Fibroblast of pulmonary artery (primary cell): ENCODE measurements around the gene OSBPL6.

Source experiments
- DNase-seq: peaks from one replicate; pipeline ENCODE4 v3.0.0-alpha.2; 2010; ENCODE audit warnings: low read depth
- H3K4me3 ChIP-seq: replicated peaks from 2 replicates; pipeline ENCODE4 v1.5.1; 2011; ENCODE audit warnings: low read depth, mild to moderate bottlenecking, control low read depth, low read length, moderate library complexity
- TF ChIP-seq, protein P1 (sequence below): IDR thresholded peaks from 2 replicates; pipeline ENCODE4 v1.5.1; 2011; ENCODE audit warnings: mild to moderate bottlenecking, control low read depth, low read length, inconsistent platforms; ENCODE audit errors: missing control alignments

The OSBPL6 gene

DNA sequence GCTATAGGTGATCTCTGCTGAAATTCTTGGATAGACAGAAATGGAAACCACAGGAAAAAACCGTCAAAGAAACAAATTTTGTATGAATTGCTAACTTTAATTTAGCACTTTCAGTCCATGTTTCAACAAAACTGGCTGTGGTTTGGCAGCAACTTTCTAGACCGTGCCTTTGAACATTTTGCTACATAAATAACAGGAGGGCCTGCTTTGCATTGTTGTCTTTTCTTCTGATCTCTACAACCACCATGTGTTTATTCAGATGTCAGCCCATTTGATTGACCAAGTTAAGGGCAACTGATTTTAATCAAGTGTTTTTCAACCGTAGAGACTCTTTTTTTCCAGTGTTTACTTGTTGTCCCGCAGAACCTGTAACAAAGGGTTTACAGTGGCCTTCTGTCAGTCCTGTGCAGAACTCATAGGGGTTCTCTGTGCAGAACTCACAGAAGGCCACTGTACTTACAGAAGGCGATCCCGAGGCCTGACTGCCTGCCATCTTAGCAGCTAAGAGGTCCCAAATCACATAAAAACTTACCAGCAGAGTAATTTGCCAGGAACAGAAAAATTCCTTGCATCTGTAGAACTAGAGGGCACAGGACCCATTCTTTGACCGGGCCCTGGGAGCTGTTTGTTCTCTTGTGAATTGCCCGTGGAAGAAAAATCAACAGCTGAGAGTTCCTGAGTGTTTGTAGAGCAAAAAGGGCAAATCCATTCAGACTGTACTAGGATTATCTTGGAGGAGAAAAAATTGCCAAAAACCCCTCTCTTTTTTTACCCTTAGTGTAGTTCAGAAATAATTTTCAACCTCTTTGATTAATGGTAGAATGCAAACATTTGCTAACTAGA, 136.1 kb downstream of the OSBPL6 start:
- no peak overlapping the region for H3K4me3 ChIP-seq
- TF ChIP-seq, protein P1, sequence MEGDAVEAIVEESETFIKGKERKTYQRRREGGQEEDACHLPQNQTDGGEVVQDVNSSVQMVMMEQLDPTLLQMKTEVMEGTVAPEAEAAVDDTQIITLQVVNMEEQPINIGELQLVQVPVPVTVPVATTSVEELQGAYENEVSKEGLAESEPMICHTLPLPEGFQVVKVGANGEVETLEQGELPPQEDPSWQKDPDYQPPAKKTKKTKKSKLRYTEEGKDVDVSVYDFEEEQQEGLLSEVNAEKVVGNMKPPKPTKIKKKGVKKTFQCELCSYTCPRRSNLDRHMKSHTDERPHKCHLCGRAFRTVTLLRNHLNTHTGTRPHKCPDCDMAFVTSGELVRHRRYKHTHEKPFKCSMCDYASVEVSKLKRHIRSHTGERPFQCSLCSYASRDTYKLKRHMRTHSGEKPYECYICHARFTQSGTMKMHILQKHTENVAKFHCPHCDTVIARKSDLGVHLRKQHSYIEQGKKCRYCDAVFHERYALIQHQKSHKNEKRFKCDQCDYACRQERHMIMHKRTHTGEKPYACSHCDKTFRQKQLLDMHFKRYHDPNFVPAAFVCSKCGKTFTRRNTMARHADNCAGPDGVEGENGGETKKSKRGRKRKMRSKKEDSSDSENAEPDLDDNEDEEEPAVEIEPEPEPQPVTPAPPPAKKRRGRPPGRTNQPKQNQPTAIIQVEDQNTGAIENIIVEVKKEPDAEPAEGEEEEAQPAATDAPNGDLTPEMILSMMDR: no peak
- DNase-seq: no peak

DNA sequence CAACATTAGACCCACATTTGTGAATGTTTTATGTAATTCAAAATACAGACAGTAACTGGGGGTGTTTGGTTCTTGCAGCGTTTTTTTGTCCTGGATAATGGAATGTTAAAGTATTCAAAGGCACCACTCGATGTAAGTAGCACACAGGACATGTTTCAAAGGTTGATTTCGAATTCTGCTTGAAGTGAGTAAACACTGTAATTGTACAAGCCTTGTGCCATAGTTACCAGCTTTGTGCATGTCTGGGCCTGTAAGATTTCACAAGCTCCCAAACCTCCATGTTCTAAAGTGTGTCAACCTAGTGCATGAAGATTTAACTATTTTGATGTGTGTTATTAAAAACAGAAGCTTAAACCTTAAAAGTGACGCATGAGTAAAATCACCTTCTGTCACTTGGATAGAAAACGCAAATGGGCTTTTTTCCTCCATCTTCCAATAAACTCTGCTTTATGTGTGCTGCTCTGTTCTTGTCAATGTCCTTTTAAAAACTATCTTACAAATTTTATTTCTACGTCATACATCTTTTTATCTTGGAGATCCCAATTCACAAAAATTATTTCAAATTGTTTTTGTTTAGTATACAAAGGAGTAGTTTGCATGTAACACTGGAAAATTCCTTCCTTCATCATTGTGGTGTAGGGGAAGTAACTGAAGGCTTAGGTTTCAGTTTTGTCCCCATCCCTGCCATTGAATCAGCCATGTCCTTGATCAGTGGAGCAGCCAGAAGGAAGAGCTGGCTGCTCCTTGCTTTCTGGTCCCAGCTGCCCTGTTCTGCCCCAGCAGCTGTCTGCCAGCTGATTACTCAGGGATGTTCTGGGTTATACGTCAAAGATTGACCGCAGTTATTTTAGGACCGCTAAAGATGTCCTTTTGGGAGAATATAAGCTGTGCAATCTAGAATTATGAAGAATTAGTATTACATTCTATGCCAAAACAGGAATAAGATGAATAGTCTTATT, 137.4 kb downstream of the OSBPL6 start:
- no peak overlapping the region for H3K4me3 ChIP-seq
- DNase-seq: no peak
- TF ChIP-seq, protein P1: no peak

DNA sequence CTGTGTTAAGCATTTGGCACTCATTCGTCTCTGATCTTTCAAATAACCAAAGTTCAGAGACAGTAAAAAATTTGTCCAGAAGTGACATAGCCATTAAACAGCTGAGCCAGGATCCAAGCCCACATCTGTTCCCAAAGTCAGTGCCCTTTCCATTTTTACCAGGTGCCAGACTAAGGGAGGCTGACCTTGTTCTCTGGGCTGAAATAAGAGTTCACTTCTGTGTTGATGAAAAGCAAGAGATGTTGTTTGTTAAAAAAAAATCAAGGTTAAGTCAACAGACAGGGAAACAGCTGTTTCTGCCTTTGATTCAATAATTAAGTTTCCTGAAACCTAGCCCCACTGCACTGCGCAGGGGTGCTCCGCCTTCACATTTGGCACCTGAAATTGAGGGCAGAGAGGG, 139.5 kb downstream of the OSBPL6 start:
- TF ChIP-seq, protein P1: no peak
- DNase-seq: no peak
- no peak overlapping the region for H3K4me3 ChIP-seq

DNA sequence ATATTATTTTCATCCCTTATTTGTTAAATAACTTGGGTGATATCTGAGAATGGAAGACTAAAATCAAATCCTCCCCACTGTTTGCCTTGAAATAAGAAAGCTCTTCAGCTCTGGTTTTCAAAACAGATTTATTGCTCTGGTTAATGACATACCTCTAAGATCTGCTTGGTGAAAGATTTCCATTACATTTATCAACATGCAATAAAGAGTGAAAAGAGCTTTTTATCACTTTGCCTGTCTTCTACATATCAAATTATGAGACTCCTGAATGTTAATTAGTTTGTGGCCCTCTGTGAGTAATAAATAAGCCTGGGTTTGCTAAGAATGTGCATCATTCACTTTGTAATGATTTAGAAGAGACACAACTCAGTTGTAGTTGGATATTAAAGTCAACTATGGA, 140.9 kb downstream of the OSBPL6 start:
- no peak for DNase-seq
- TF ChIP-seq, protein P1: no peak
- no peak overlapping the region for H3K4me3 ChIP-seq

DNA sequence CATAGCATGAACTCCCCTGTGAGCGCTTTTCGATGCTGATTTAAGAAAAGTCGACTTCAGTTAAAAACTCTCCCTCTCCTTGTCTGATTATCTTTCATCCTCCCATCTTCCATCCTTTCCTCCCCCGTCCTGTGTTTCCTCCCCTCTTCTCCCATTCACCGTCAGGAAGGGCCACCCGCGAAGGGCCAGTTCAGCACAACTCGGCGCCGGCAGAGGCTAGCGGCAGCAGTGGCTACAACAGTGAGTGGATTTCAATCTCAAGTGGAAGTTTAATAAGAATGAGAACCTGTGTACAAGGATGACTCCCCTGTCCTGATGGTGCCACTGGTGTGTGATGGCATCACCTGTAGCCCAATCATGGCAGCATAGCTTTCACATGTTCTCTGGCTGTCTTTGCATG, 149.8 kb downstream of the OSBPL6 start:
- DNase-seq: no peak
- TF ChIP-seq, protein P1: no peak

DNA sequence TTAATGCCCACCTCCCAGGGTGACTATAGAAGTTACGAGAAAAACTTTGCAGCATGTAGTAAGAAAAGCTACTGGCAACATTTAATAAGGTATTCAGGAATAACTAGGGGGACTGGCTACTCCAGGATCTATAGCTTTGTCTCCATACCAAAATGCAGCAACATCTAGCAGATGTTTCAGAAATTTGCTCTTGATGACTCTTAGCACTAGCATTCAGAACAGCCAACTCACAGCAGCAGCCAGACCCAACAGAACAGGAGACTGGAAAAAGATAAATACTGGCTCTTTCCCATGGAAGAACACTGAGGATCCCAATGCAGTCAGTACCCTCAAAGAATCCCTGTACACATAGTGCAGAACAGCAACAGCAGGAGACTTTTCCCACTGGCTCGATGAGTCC, 151.6 kb downstream of the OSBPL6 start:
- no peak overlapping the region for H3K4me3 ChIP-seq
- TF ChIP-seq, protein P1: no peak
- no peak for DNase-seq

More for the DNA sequence above, 149.8 kb downstream of the OSBPL6 start:
- no peak overlapping the region for H3K4me3 ChIP-seq
